ENCODE data around the gene MAMLD1. TPM values are rescaled to one million over a fixed set of nuclear protein-coding genes. Genes with fewer than 3 reads are reported as not detected.

Gene MAMLD1
- total and polyA plus RNA-seq, 2 of the 8 experiments (the other 6 are each of a cell fraction or from before 2014, with no cell fraction given): 0.09 to 0.26 TPM

- H3K27ac ChIP-seq (ENCODE audit: low read depth, low read length): no peak overlapping the region
- no peak overlapping the region for H3K56ac ChIP-seq (replicated peaks; ENCODE audit: insufficient read length, low read depth, low read length)
- H2BK20ac ChIP-seq (ENCODE audit: low read length): no peak overlapping the region
- H4K20me1 ChIP-seq (replicated peaks in 1 of 2; ENCODE audit: control insufficient read depth in 1 of 2, insufficient read depth in 2 of 2, low read length in 2 of 2): no peaks in the 10 kb centered on the region
- no peak overlapping the region for H3K4me2 ChIP-seq (ENCODE audit: insufficient read depth in 1 of 2, low read depth in 2 of 2, low read length in 2 of 2)
- no peaks in the 10 kb centered on the region for H3K36me3 ChIP-seq (ENCODE audit: control insufficient read depth in 2 of 4, insufficient read depth in 4 of 4, low read length in 3 of 4)
- H3K9me3 ChIP-seq (ENCODE audit: insufficient read depth in 2 of 2, low read depth in 1 of 2, low read length in 1 of 2): no peaks in the 10 kb centered on the region
- no peak overlapping the region for H3K4ac ChIP-seq (replicated peaks; ENCODE audit: insufficient read length, low read depth, low read length)
- H3K23ac ChIP-seq (ENCODE audit: insufficient read length): no peak overlapping the region
- no peak overlapping the region for H3K14ac ChIP-seq (ENCODE audit: insufficient read length)
- ChIA-PET CTCF (ENCODE audit: partially characterized antibody) (interaction anchor here (0.6 to 3.2 kb wide), 3 partner anchors 9 to 12 kb away, joined by 3 to 14 read pairs (median 5); no protein-coding TSS in a partner anchor), POLR2A (ENCODE audit: partially characterized antibody) (no interaction called here)
- FAIRE-seq: no peak
- H2AFZ ChIP-seq (ENCODE audit: low read length): no peak overlapping the region
- H2BK120ac ChIP-seq (replicated peaks; ENCODE audit: low read depth, low read length): no peak overlapping the region
- WGBS, 2 experiments (ENCODE audit: extremely low coverage in 1 of 2, insufficient coverage in 1 of 2, insufficient read length in 1 of 2, insufficient replicate concordance in 2 of 2, low coverage in 1 of 2, low lambda C conversion rate in 2 of 2, missing lambda C conversion rate in 1 of 2): 83% methylated on average over 2 of the region's 3 CpGs; no CpG with 5 or more reads in 1 of the 2 experiments
- H3K27me3 ChIP-seq (replicated peaks in 1 of 4; ENCODE audit: control insufficient read depth in 3 of 4, extremely low read depth in 1 of 4, insufficient read depth in 3 of 4, low read length in 3 of 4): no peaks in the 10 kb centered on the region
- H4K5ac ChIP-seq (ENCODE audit: insufficient read length, low read depth, low read length): no peak overlapping the region
- H3K23me2 ChIP-seq (ENCODE audit: low read depth, low read length): no peaks in the 10 kb centered on the region
- no peak overlapping the region for H2AK5ac ChIP-seq (ENCODE audit: low read depth, low read length)
- H3K4me1 ChIP-seq (replicated peaks in 1 of 4; ENCODE audit: control insufficient read depth in 3 of 4, insufficient read depth in 4 of 4, low read length in 3 of 4): no peaks in the 10 kb centered on the region
- H2BK15ac ChIP-seq (ENCODE audit: low read length): no peak overlapping the region
- H2BK12ac ChIP-seq (ENCODE audit: low read depth, low read length): no peak overlapping the region
- no peaks in the 10 kb centered on the region for H3K79me1 ChIP-seq (ENCODE audit: low read depth, low read length)
- no peak overlapping the region for H3K9ac ChIP-seq (replicated peaks in 1 of 4; ENCODE audit: extremely low read depth in 1 of 4, low read depth in 3 of 4, low read length in 3 of 4)
- no peaks in the 10 kb centered on the region for H3K79me2 ChIP-seq (ENCODE audit: control insufficient read depth in 1 of 2, insufficient read depth in 2 of 2, low read length in 2 of 2)
- H4K8ac ChIP-seq (ENCODE audit: extremely low read depth, insufficient read depth, low read length): no peak overlapping the region
- H4K91ac ChIP-seq (replicated peaks; ENCODE audit: insufficient read length, low read length): no peak overlapping the region
- no peak for TF ChIP-seq BACH1 (IDR thresholded peaks at IDR 0.05; ENCODE audit: low read length)
- no peak for TF ChIP-seq EP300 (IDR thresholded peaks at IDR 0.05; ENCODE audit: borderline replicate concordance in 1 of 2, low read depth in 2 of 2, low read length in 2 of 2)
- no peak for TF ChIP-seq KDM1A (IDR thresholded peaks at IDR 0.05; ENCODE audit: borderline replicate concordance, low read length)
- no peak for TF ChIP-seq USF2 (IDR thresholded peaks at IDR 0.05; ENCODE audit: low read length)
- no peak for TF ChIP-seq BRCA1 (IDR thresholded peaks at IDR 0.05; ENCODE audit: low read depth, low read length)
- no peak for TF ChIP-seq HDAC6 (IDR thresholded peaks at IDR 0.05; ENCODE audit: low read depth, low read length)
- TF ChIP-seq POU5F1 (IDR thresholded peaks at IDR 0.05; ENCODE audit: low read depth, low read length): no peak
- TF ChIP-seq ATF2 (IDR thresholded peaks at IDR 0.05; ENCODE audit: low read length): no peak
- TF ChIP-seq RXRA (IDR thresholded peaks at IDR 0.05; ENCODE audit: insufficient read depth, low read depth, low read length): no peak
- TF ChIP-seq MAFK (IDR thresholded peaks at IDR 0.05; ENCODE audit: low read depth, low read length): no peak
- no peak overlapping the region for H2BK5ac ChIP-seq (ENCODE audit: low read depth, low read length)
- DNase-seq (ENCODE audit: low read depth in 1 of 2, low spot score in 2 of 2): no peak
- H3K18ac ChIP-seq (ENCODE audit: extremely low read depth, low read length): no peak overlapping the region
- no peak overlapping the region for H3K4me3 ChIP-seq (ENCODE audit: extremely low read depth in 1 of 4, insufficient read depth in 2 of 4, low read depth in 3 of 4, low read length in 4 of 4)
These were observed 164.0 kb downstream of the MAMLD1 start for GRCh38 chrX:150527108-150527507.
